ENCODE measurements around the gene MTFR1L.

The MTFR1L gene

GRCh38 chr1:25819491-25820246 lies at the start of gene MTFR1L:
TSS of gene MTFR1L (plus strand) at chr1:25819954. CDS start at chr1:25823105, 3,151 bp downstream.
- DNase-seq: peak; percentile 79

GRCh38 chr1:25770541-25771220 lies 49.1 kb upstream of the MTFR1L start:
- DNase-seq: no peak

GRCh38 chr1:25771221-25772114 lies 48.3 kb upstream of the MTFR1L start:
- no peak for DNase-seq

GRCh38 chr1:25772164-25772563 lies 47.6 kb upstream of the MTFR1L start:
- DNase-seq: no peak

GRCh38 chr1:25772692-25773245 lies 47.0 kb upstream of the MTFR1L start:
- no peak for DNase-seq

GRCh38 chr1:25773441-25774125 lies 46.2 kb upstream of the MTFR1L start:
- DNase-seq: no peak

- DNase-seq: no peak
These were observed 45.4 kb upstream of the MTFR1L start for GRCh38 chr1:25774206-25774803.

- DNase-seq: no peak
These were observed 44.6 kb upstream of the MTFR1L start for GRCh38 chr1:25774921-25775771.

GRCh38 chr1:25779388-25779787 lies 40.4 kb upstream of the MTFR1L start:
- no peak for DNase-seq

- no peak for DNase-seq
These were observed 39.9 kb upstream of the MTFR1L start for GRCh38 chr1:25779894-25780293.

GRCh38 chr1:25780318-25781129 lies 39.2 kb upstream of the MTFR1L start:
- DNase-seq: no peak

GRCh38 chr1:25781130-25781433 lies 38.7 kb upstream of the MTFR1L start:
- no peak for DNase-seq

- no peak for DNase-seq
These were observed 37.0 kb upstream of the MTFR1L start for GRCh38 chr1:25782608-25783201.

- no peak for DNase-seq
These were observed 35.1 kb upstream of the MTFR1L start for GRCh38 chr1:25784575-25785051.

GRCh38 chr1:25785333-25786067 lies 34.3 kb upstream of the MTFR1L start:
- DNase-seq: no peak

GRCh38 chr1:25786887-25787759 lies 32.6 kb upstream of the MTFR1L start:
- no peak for DNase-seq

GRCh38 chr1:25787760-25788166 lies 32.0 kb upstream of the MTFR1L start:
- DNase-seq: no peak

- no peak for DNase-seq
These were observed 29.3 kb upstream of the MTFR1L start for GRCh38 chr1:25790472-25790871.
